GM12872 (cell line): Measurements from ENCODE around the gene DDIT3.

ENCODE experiments used
- CTCF ChIP-seq: IDR thresholded peaks from 3 replicates; pipeline ENCODE4 v1.5.1; 2011; ENCODE audit warnings: low read depth, mild to moderate bottlenecking, low read length, moderate library complexity; ENCODE audit not compliant: insufficient read depth

DDIT3 gene

GRCh38 chr12:57491393-57492280 lies 28.7 kb downstream of the DDIT3 start:
- TF ChIP-seq CTCF: peak; percentile 31; the same call in 1 of the 3 replicates

- TF ChIP-seq CTCF: no peak
Measured at GRCh38 chr12:57490126-57490525, 30.2 kb downstream of the DDIT3 start.

- TF ChIP-seq CTCF: no peak
Measured at GRCh38 chr12:57489157-57489641, 31.1 kb downstream of the DDIT3 start.

GRCh38 chr12:57488402-57489156 lies 31.7 kb downstream of the DDIT3 start:
- TF ChIP-seq CTCF: no peak

- TF ChIP-seq CTCF: peak; percentile 59
Measured at GRCh38 chr12:57487597-57488401, 32.5 kb downstream of the DDIT3 start, which contains the start of gene MARS1. TSS of gene MARS1 (plus strand) at chr12:57488068. CDS start at chr12:57488091, 23 bp downstream.

GRCh38 chr12:57487055-57487596 lies 33.2 kb downstream of the DDIT3 start:
- TF ChIP-seq CTCF: no peak
